ENCODE data around the gene SLC25A36.

SLC25A36 gene

DNA sequence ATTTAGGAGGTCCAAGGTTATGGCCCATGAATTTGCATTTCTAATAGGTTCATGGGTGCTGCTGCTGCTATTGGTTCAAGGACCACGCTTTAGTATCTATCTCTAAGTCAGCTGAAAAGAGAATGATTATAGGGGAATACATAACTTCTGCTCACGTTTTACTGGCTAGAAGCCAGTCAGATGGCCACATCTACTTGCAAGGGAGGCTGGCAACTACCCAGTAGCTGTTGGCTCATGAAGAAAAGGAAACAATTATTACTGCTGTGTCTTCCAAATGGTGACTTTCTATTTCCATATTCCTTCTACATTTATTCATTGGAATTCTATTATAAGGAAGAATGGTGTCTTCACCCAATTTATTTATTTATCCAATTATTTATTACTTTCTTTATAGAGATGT, 54.2 kb downstream of the SLC25A36 start:
- no peaks in the 10 kb centered on the region for H3K9me2 ChIP-seq (ENCODE audit: low read depth, low read length)
- no peak overlapping the region for H3K9ac ChIP-seq (ENCODE audit: low read length)
- no peak overlapping the region for H3K27ac ChIP-seq (ENCODE audit: low read depth, low read length, poor library complexity, severe bottlenecking)
- no peaks in the 10 kb centered on the region for H4K20me1 ChIP-seq (ENCODE audit: insufficient read depth, low read length)
- H3K36me3 ChIP-seq (ENCODE audit: insufficient read depth, low read length): no peaks in the 10 kb centered on the region
- no peak overlapping the region for H2AFZ ChIP-seq (ENCODE audit: low read length)
- no peaks in the 10 kb centered on the region for H3F3A ChIP-seq (ENCODE audit: insufficient read depth, low read length)
- H3K27me3 ChIP-seq (ENCODE audit: insufficient read depth, low read length): no peaks in the 10 kb centered on the region
- no peak for TF ChIP-seq CTCF (IDR thresholded peaks at IDR 0.05; ENCODE audit: low read length)
- TF ChIP-seq EZH2 (IDR thresholded peaks at IDR 0.05; ENCODE audit: borderline replicate concordance, low read length): no peak
- no peaks in the 10 kb centered on the region for H3K4me1 ChIP-seq (ENCODE audit: insufficient read depth, low read length, severe bottlenecking)
- no peak overlapping the region for H3K4me2 ChIP-seq (ENCODE audit: low read length)
- no peak overlapping the region for H3K4me3 ChIP-seq (ENCODE audit: low read depth, low read length, poor library complexity, severe bottlenecking)
- no peaks in the 10 kb centered on the region for H3K79me2 ChIP-seq (ENCODE audit: insufficient read depth, low read length)
- H3K9me3 ChIP-seq (ENCODE audit: low read length): peaks cover 4% of the 10 kb centered on the region

- no peaks in the 10 kb centered on the region for H3K9me2 ChIP-seq (ENCODE audit: low read depth, low read length)
- H3K36me3 ChIP-seq (ENCODE audit: insufficient read depth, low read length): no peaks in the 10 kb centered on the region
- no peaks in the 10 kb centered on the region for H4K20me1 ChIP-seq (ENCODE audit: insufficient read depth, low read length)
- TF ChIP-seq EZH2 (IDR thresholded peaks at IDR 0.05; ENCODE audit: borderline replicate concordance, low read length): no peak
- TF ChIP-seq CTCF (IDR thresholded peaks at IDR 0.05; ENCODE audit: low read length): peak; percentile 91
- H3K9me3 ChIP-seq (ENCODE audit: low read length): peaks cover 4% of the 10 kb centered on the region
- no peak overlapping the region for H3K9ac ChIP-seq (ENCODE audit: low read length)
- H3K27me3 ChIP-seq (ENCODE audit: insufficient read depth, low read length): no peaks in the 10 kb centered on the region
- H2AFZ ChIP-seq (ENCODE audit: low read length): no peak overlapping the region
- H3K4me3 ChIP-seq (ENCODE audit: low read depth, low read length, poor library complexity, severe bottlenecking): no peak overlapping the region
- no peaks in the 10 kb centered on the region for H3F3A ChIP-seq (ENCODE audit: insufficient read depth, low read length)
- no peak overlapping the region for H3K27ac ChIP-seq (ENCODE audit: low read depth, low read length, poor library complexity, severe bottlenecking)
- no peak overlapping the region for H3K4me2 ChIP-seq (ENCODE audit: low read length)
- H3K79me2 ChIP-seq (ENCODE audit: insufficient read depth, low read length): no peaks in the 10 kb centered on the region
- no peaks in the 10 kb centered on the region for H3K4me1 ChIP-seq (ENCODE audit: insufficient read depth, low read length, severe bottlenecking)
Measured at GRCh38 chr3:141000027-141000663, 58.5 kb downstream of the SLC25A36 start.

DNA sequence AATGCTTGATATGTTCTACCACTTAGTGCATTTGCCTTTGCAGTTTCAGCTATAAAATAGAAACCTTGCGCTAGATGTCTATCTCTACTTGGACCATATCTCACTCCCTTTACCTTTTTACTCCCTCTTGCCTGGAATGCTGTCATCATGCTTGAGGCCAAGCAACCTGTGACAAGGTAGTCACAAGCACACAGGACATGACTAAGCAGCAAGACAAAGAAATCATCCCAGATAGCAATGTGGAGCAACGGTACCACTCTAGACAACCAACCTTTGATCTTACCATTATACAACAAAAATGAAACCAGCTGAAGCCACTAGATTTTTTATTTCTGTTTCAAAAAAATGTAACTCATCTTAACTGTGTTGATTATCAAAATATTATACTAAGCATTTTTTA, 59.0 kb downstream of the SLC25A36 start:
- Histone ChIP-seq H3K9me2 (ENCODE audit: low read depth, low read length) (no peaks in the 10 kb centered on the region), H4K20me1 (ENCODE audit: insufficient read depth, low read length) (no peaks in the 10 kb centered on the region), H3F3A (ENCODE audit: insufficient read depth, low read length) (no peaks in the 10 kb centered on the region), H3K4me1 (ENCODE audit: insufficient read depth, low read length, severe bottlenecking) (no peaks in the 10 kb centered on the region), H3K4me2 (ENCODE audit: low read length) (no peak overlapping the region), H3K27ac (ENCODE audit: low read depth, low read length, poor library complexity, severe bottlenecking) (no peak overlapping the region), H3K27me3 (ENCODE audit: insufficient read depth, low read length) (no peaks in the 10 kb centered on the region), H2AFZ (ENCODE audit: low read length) (no peak overlapping the region), H3K4me3 (ENCODE audit: low read depth, low read length, poor library complexity, severe bottlenecking) (no peak overlapping the region), H3K36me3 (ENCODE audit: insufficient read depth, low read length) (no peaks in the 10 kb centered on the region), H3K9me3 (ENCODE audit: low read length) (peaks cover 4% of the 10 kb centered on the region), H3K9ac (ENCODE audit: low read length) (no peak overlapping the region), H3K79me2 (ENCODE audit: insufficient read depth, low read length) (no peaks in the 10 kb centered on the region)
- TF ChIP-seq CTCF (IDR thresholded peaks at IDR 0.05; ENCODE audit: low read length) (no peak), EZH2 (IDR thresholded peaks at IDR 0.05; ENCODE audit: borderline replicate concordance, low read length) (no peak)

Measured in OCI-LY1 (cell line).